IPS-NIHi7 (cell line): ENCODE results near the gene SRBD1.

Source experiments
- DNase-seq: peaks from one replicate; pipeline ENCODE4 v3.0.0; 2012; ENCODE audit warnings: mixed read lengths; ENCODE audit errors: extremely low spot score

The SRBD1 gene

GRCh38 chr2:45598545-45598944, 12.5 kb downstream of the SRBD1 start:
- DNase-seq, result no peak

GRCh38 chr2:45596761-45597160, 14.3 kb downstream of the SRBD1 start:
- no peak for DNase-seq

DNA sequence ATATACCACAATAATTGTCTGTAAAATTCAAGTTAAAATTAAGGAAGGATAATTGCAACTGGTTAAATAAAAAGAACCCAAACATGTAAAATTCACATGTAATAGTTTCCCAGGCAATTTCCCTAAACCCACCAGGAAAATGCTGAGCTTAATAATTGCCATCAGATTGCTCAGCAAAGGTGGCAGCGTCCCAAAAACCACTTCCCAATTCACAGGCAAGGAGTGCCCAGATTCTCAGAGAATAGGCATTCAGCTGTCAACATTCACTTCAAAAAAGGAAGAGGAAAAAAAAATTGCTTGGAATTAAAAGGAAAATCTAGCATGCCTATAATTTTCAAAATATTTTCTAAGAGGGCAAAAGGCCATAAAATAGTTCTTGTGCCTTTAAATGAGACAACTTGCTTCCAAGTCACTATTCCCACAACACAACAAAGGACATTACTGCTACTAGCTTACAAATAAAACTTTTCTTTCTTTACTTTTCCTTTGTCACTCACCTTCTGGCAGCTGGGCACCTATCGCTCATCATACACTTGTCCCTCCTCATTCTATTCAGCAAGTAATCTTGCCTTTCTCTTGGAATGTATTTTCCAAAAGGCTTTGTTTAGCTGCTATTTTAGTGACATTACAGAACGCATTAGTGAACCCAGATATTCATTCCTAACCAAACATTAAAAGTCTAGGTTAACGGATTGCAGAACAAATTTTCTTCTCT, 15.2 kb downstream of the SRBD1 start:
- DNase-seq, result no peak

DNA sequence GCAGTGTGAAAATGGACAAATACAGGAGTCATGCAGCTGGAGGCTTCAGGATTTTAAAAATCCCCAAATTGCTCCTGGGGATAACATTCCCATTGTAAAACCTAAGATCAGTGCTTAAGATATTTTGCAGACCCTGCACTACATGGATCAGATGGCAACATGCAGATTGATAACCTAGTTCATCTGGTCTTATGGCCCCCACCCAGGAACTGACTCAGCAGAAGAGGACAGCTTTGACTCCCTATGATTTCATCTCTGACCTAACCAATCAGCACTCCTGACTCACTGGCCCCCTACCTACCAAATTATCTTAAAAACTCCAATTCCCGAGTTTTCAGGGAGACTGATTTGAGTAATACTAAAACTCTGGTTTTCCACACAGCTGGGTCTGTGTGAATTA, 20.0 kb downstream of the SRBD1 start:
- DNase-seq, result no peak

DNA sequence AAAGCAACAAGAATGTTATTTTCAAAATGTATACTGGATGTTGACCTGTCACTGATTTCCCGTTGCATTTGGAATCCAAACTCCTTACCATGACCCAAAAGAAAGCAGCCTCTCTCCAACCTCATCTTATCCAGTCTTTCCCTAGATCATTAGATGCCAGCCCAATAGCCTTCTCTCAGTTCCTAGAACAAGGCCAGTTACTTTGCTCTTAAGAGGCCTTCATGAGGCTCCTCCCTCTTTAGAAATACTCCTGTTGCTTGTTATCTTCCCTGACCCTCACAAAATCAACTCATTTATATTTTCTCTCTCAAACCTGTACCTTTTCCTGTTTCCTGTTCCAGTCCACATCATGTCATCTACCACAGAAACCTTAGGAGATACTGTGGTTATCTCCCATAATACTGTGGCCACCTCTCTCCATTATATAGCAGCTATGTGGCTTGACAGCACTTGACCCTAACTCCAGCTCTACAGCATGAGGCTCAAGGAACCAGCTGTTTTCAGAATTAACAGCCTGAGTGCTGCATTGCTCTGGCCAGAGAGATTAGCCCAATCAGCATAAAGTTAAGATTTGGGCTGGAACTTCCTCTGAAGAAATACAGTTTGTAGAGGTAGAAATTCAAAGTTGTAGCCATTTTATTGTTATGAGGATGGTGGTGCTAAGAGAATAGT, 22.8 kb downstream of the SRBD1 start:
- no peak for DNase-seq

DNA sequence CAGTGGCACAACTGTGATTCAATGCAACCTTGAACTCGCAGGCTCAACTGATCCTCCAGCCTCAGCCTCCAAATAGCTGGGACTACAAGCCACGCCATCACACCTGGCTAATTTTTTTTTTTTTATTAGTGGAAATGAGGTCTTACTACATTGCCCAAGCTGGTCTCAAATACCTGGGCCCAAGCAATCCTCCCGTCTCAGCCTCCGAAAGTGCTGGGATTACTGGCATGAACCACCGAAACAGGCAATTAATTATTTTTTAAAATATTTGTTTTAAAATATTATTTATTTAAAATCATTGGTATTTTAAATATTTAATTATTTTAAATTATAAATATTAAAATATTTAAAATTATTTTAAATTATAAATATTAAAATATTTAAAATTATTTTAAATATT, 24.5 kb downstream of the SRBD1 start:
- no peak for DNase-seq

- DNase-seq, result no peak
Observed at GRCh38 chr2:45585267-45585861, 25.7 kb downstream of the SRBD1 start.

DNA sequence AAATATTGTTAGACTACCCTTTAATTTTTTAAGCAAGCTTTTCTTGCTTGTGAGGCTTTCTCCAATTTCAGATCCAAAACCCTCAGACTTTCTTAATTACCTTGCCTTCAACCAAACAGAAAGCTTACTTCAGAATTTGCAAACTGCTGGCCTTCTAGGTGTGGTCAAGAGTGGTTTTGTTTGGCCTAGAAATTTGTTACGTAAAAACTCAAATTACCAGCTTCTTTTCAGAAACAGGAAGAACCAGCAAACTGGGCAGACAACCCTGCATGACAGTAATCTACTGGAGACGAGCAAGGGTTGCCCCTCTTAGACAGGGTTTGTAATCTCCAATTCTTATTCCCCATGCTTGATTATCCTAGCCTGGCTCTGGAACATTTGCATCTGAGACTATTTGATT, 27.1 kb downstream of the SRBD1 start:
- DNase-seq, result no peak

DNA sequence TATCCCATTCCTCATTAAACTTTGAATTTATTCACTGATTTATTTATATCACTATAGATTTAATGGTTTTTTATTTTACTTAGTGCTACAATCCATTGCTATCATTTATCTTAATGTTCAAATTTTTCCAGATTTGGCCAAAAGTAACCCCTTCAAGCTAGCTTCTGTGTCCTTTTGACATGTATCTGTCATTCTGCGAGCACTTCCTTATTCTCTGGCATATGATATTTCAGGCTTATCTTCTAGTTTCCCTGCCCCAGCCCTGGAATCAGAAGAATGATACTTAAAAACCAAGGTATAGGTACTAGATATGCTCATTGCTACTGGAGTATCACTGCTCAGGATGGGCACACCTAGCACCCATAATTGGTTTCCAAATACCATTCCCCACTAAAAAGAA, 28.5 kb downstream of the SRBD1 start:
- no peak for DNase-seq

- DNase-seq, result peak; percentile 50
Observed at GRCh38 chr2:45578056-45578843, 32.8 kb downstream of the SRBD1 start.

DNA sequence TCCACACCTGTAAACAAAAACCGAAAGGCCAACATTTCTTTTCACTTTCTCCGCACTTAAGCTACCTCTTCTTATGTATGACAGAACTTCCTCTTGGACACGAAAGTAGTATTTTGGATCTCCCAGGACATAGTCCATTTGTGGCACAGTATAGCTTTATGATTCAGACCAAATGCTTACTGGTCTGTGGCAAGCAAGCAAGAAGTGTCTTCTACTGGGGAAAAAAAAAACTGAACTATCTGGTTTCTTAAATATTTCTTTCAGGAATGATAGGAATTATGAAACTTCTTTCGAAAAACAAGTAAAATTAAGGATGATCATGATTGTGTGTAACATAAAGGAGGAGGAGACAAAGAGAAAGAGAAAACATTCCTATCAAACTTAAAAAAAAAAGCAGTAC, 33.6 kb downstream of the SRBD1 start:
- DNase-seq, result no peak

- DNase-seq, result no peak
Observed at GRCh38 chr2:45575881-45576280, 35.2 kb downstream of the SRBD1 start.

DNA sequence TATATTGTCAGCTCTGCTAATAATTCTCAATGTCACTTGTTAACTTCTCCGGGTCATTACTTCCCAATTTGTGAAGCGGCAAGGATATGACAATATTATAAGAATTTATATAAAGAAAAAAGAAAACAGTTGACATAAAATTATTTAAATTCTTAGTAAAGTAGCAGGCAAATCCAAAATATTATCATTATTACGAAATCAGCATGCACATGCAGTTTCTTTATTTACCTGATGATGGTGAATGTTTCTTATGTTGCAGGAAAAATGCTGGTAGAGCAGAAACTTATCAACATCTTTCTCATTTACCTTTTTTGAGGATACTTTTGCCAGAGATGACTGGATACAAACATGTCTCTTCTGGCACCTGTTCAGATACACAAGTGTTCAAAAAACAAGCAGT, 38.1 kb downstream of the SRBD1 start:
- no peak for DNase-seq

- DNase-seq, result no peak
Observed at GRCh38 chr2:45571940-45572339, 39.1 kb downstream of the SRBD1 start.

DNA sequence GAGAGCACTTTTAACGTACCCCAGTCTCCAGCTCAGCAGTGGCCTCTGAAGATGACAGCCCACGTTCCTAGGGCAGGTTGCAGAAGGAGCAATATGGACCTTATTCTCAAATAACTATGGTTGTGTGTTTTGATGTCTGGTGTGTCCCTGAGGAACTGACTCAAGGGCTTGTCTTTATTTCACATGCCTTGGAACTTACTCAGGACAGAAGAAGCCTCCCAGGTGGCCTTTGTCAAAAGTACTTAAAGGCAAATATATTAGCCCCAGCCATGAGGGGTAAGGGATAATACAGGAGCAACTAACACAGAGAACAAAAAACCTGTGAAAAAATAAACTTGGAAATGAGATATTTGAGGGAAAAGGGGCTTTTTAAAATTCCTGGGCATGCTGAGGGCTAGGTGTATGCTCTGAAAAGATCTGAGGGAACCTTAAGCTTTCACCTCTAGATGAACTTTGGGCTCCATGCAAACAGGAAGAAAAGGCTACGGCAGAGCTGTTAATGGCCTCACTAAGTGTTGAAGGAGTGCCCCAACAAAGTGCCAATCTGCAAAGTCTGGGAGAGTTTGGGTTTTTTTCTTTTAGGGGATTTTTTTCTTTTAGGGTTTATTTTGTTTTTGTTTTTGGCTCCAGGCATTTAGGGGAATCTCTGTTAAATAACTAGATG, 40.3 kb downstream of the SRBD1 start:
- no peak for DNase-seq

GRCh38 chr2:45568935-45569334, 42.1 kb downstream of the SRBD1 start:
- no peak for DNase-seq

- DNase-seq, result no peak
Observed at GRCh38 chr2:45567974-45568789, 42.9 kb downstream of the SRBD1 start.

- no peak for DNase-seq
Observed at GRCh38 chr2:45567288-45567963, 43.6 kb downstream of the SRBD1 start.

DNA sequence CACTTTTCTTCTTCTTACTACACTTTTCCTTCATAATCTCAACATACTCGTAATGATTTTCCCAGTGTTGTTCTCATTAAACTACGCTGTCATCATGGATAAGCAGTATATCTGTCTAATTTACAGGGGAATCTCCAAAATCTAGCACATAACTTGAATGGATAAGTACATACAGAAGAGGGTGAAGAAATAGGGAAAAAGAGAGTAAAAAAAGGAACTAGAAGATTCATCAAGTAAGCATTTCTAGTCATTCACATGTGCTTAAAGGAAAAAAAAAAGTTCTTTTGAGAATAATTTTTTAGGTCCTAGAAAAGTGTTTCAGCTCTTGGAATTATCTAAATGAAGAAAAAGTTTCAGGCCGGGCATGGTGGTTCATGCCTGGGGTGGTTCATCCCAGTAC, 51.6 kb downstream of the SRBD1 start:
- DNase-seq, result no peak

DNA sequence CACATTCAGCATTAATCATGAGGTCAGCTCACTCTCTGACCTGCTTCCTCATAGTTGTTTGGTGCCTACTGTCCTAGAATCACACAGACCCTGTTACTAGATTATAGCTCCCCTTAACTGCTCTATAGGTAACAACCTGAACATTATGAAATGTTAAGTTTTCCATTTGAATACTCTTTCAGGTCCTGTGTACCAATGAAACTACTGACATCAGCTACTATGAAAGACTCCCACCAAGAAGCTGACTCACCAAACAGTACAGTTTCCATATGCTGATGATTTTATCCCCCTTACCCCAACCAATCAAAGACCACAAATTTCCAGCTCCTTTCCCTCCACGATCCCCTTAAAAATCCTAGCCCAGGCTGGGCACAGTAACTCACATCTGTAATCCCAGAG, 56.3 kb downstream of the SRBD1 start:
- no peak for DNase-seq
